ENCODE results near the gene PRDM16.

- TF ChIP-seq EZH2phosphoT487 (IDR thresholded peaks at IDR 0.05; ENCODE audit: low read length) (no peak), CTCF (IDR thresholded peaks at IDR 0.05; ENCODE audit: low read length) (no peak)
Observed at GRCh38 chr1:3247521-3248121, 178.6 kb downstream of the PRDM16 start.
